ENCODE results near the gene TDRD7. TPM values are rescaled to one million over a fixed set of nuclear protein-coding genes. Genes with fewer than 3 reads are reported as not detected.

TDRD7 gene
- polyA plus RNA-seq, 1 of the 3 experiments (the other 2 are of a cell fraction): 4.9 TPM

DNA sequence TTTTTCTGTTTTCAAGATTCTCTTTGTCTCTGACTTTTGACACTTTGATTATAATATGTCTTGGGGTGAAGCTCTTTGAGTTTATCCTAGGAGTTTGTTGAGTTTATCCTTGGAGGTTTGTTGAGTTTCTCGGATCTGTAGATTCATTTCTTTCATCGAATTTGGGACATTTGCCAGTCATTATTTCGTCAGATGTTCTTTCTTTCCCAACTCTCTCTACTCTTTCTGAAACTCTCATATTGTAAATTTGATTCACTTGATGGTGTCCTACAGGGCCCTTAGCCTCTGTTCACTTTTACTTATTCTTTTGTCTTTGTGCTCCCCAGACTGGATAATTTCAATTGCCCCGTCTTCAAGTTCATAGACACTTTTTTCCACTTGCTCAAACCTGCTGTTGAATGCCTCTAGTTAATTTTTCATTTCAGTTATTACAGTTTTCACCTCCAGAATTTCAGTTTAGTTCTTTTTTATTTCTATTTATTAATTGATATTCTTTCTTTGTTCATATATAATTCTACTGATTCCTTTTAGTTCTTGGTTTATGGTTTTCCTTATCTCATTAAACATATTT lies 8.1 kb upstream of the TDRD7 start:
- Histone ChIP-seq H3K4me3 (ENCODE audit: low read depth in 2 of 2, low read length in 1 of 2) (no peak overlapping the region), H3K79me2 (ENCODE audit: insufficient read depth) (no peaks in the 10 kb centered on the region), H3K9me2 (no peaks in the 10 kb centered on the region), H3K9me3 (0 out of 2 replicates have a peak, but pooled peaks cover 2% of the 10 kb centered on the region), H3K27me3 (ENCODE audit: insufficient read depth) (no peaks in the 10 kb centered on the region), H3K9ac (no peak overlapping the region), H3K36me3 (replicated peaks in 1 of 2; ENCODE audit: control insufficient read depth in 1 of 2, insufficient read depth in 2 of 2, low read length in 1 of 2) (no peaks in the 10 kb centered on the region), H2AFZ (ENCODE audit: low read depth) (no peak overlapping the region), H3K4me1 (ENCODE audit: control insufficient read depth in 1 of 2, insufficient read depth in 2 of 2, low read depth in 1 of 2, low read length in 1 of 2) (peaks cover 2 to 3% of the 10 kb centered on the region in 2 experiments; a peak in 1 of 4 replicates), H3F3A (replicated peaks; ENCODE audit: insufficient read depth) (no peaks in the 10 kb centered on the region), H3K27ac (ENCODE audit: low read depth in 2 of 2, low read length in 1 of 2) (no peak overlapping the region), H4K20me1 (ENCODE audit: insufficient read depth) (no peaks in the 10 kb centered on the region), H3K4me2 (no peak overlapping the region)
- TF ChIP-seq FOSL2 (IDR thresholded peaks at IDR 0.05; ENCODE audit: borderline replicate concordance, low read depth) (no peak), SIN3A (IDR thresholded peaks at IDR 0.05; ENCODE audit: borderline replicate concordance, low read depth, low read length) (no peak), RXRA (IDR thresholded peaks at IDR 0.05; ENCODE audit: borderline replicate concordance, low read depth) (no peak), RCOR1 (IDR thresholded peaks at IDR 0.05; ENCODE audit: low read length) (no peak), EZH2phosphoT487 (IDR thresholded peaks at IDR 0.05; ENCODE audit: borderline replicate concordance, low read depth) (no peak), MXI1 (IDR thresholded peaks at IDR 0.05; ENCODE audit: low read depth, low read length) (no peak)
- TF ChIP-seq, protein P1, sequence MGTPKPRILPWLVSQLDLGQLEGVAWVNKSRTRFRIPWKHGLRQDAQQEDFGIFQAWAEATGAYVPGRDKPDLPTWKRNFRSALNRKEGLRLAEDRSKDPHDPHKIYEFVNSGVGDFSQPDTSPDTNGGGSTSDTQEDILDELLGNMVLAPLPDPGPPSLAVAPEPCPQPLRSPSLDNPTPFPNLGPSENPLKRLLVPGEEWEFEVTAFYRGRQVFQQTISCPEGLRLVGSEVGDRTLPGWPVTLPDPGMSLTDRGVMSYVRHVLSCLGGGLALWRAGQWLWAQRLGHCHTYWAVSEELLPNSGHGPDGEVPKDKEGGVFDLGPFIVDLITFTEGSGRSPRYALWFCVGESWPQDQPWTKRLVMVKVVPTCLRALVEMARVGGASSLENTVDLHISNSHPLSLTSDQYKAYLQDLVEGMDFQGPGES (IDR thresholded peaks at IDR 0.05; ENCODE audit: low read depth, low read length): no peak
- TF ChIP-seq, protein P2, sequence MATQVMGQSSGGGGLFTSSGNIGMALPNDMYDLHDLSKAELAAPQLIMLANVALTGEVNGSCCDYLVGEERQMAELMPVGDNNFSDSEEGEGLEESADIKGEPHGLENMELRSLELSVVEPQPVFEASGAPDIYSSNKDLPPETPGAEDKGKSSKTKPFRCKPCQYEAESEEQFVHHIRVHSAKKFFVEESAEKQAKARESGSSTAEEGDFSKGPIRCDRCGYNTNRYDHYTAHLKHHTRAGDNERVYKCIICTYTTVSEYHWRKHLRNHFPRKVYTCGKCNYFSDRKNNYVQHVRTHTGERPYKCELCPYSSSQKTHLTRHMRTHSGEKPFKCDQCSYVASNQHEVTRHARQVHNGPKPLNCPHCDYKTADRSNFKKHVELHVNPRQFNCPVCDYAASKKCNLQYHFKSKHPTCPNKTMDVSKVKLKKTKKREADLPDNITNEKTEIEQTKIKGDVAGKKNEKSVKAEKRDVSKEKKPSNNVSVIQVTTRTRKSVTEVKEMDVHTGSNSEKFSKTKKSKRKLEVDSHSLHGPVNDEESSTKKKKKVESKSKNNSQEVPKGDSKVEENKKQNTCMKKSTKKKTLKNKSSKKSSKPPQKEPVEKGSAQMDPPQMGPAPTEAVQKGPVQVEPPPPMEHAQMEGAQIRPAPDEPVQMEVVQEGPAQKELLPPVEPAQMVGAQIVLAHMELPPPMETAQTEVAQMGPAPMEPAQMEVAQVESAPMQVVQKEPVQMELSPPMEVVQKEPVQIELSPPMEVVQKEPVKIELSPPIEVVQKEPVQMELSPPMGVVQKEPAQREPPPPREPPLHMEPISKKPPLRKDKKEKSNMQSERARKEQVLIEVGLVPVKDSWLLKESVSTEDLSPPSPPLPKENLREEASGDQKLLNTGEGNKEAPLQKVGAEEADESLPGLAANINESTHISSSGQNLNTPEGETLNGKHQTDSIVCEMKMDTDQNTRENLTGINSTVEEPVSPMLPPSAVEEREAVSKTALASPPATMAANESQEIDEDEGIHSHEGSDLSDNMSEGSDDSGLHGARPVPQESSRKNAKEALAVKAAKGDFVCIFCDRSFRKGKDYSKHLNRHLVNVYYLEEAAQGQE (IDR thresholded peaks at IDR 0.05; ENCODE audit: low read depth, low read length): no peak
- TF ChIP-seq, protein P3, sequence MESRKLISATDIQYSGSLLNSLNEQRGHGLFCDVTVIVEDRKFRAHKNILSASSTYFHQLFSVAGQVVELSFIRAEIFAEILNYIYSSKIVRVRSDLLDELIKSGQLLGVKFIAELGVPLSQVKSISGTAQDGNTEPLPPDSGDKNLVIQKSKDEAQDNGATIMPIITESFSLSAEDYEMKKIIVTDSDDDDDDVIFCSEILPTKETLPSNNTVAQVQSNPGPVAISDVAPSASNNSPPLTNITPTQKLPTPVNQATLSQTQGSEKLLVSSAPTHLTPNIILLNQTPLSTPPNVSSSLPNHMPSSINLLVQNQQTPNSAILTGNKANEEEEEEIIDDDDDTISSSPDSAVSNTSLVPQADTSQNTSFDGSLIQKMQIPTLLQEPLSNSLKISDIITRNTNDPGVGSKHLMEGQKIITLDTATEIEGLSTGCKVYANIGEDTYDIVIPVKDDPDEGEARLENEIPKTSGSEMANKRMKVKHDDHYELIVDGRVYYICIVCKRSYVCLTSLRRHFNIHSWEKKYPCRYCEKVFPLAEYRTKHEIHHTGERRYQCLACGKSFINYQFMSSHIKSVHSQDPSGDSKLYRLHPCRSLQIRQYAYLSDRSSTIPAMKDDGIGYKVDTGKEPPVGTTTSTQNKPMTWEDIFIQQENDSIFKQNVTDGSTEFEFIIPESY (IDR thresholded peaks at IDR 0.05; ENCODE audit: borderline replicate concordance, low read depth): no peak
- POLR2A ChIA-PET: no interaction called here
- WGBS (ENCODE audit: low lambda C conversion rate): 24% methylated on average over 4 of the region's 4 CpGs
- CTCF ChIA-PET: interaction anchor here (1.0 to 13.1 kb wide), 3 partner anchors 9 to 547 kb away, joined by 5 to 134 read pairs (median 112); partner anchors contain the start of gene ZNF782
- DNase-seq: no peak

Data from SK-N-SH (cell line).